Measurements from ENCODE around the gene ANOS1.

The ANOS1 gene

GRCh38 chrX:8629871-8630270, 102.1 kb downstream of the ANOS1 start:
- TF ChIP-seq CTCF (IDR thresholded peaks at IDR 0.05; ENCODE audit: extremely low read depth, missing control alignments) = no peak
- no peak for DNase-seq (ENCODE audit: low spot score)

- DNase-seq (ENCODE audit: low spot score) = no peak
- TF ChIP-seq CTCF (IDR thresholded peaks at IDR 0.05; ENCODE audit: extremely low read depth, missing control alignments) = no peak
Measured at GRCh38 chrX:8627796-8628195, 104.1 kb downstream of the ANOS1 start.

- no peak for TF ChIP-seq CTCF (IDR thresholded peaks at IDR 0.05; ENCODE audit: extremely low read depth, missing control alignments)
- DNase-seq (ENCODE audit: low spot score) = no peak
Measured at GRCh38 chrX:8607326-8607725, 124.6 kb downstream of the ANOS1 start.

GRCh38 chrX:8604131-8604530, 127.8 kb downstream of the ANOS1 start:
- no peak for DNase-seq (ENCODE audit: low spot score)
- TF ChIP-seq CTCF (IDR thresholded peaks at IDR 0.05; ENCODE audit: extremely low read depth, missing control alignments) = no peak

- DNase-seq (ENCODE audit: low spot score) = no peak
- TF ChIP-seq CTCF (IDR thresholded peaks at IDR 0.05; ENCODE audit: extremely low read depth, missing control alignments) = no peak
Measured at GRCh38 chrX:8591501-8591900, 140.4 kb downstream of the ANOS1 start.

GRCh38 chrX:8586953-8587352, 145.0 kb downstream of the ANOS1 start:
- no peak for TF ChIP-seq CTCF (IDR thresholded peaks at IDR 0.05; ENCODE audit: extremely low read depth, missing control alignments)
- DNase-seq (ENCODE audit: low spot score) = no peak

GRCh38 chrX:8579602-8580001, 152.3 kb downstream of the ANOS1 start:
- no peak for DNase-seq (ENCODE audit: low spot score)
- TF ChIP-seq CTCF (IDR thresholded peaks at IDR 0.05; ENCODE audit: extremely low read depth, missing control alignments) = no peak
